ENCODE measurements around the gene SLC13A5.

Gene SLC13A5

GRCh38 chr17:6670999-6671398 is 42.2 kb downstream of the SLC13A5 start:
- Mint-ChIP-seq H3K4me1 (no peaks in the 10 kb centered on the region), H3K9me3 (no peaks in the 10 kb centered on the region), H3K27me3 (ENCODE audit: low read depth) (peaks cover 26% of the 10 kb centered on the region), H3K4me3 (no peak overlapping the region), H3K36me3 (ENCODE audit: low read depth) (no peaks in the 10 kb centered on the region), H3K27ac (no peak overlapping the region)
- TF ChIP-seq CTCF (IDR thresholded peaks at IDR 0.05; ENCODE audit: unreplicated experiment in 3 of 3), result no peak

GRCh38 chr17:6670571-6670970 is 42.6 kb downstream of the SLC13A5 start:
- H3K27ac Mint-ChIP-seq, result no peak overlapping the region
- H3K27me3 Mint-ChIP-seq (ENCODE audit: low read depth), result peaks cover 29% of the 10 kb centered on the region
- H3K36me3 Mint-ChIP-seq (ENCODE audit: low read depth), result no peaks in the 10 kb centered on the region
- no peak overlapping the region for H3K4me3 Mint-ChIP-seq
- no peaks in the 10 kb centered on the region for H3K4me1 Mint-ChIP-seq
- H3K9me3 Mint-ChIP-seq, result no peaks in the 10 kb centered on the region
- no peak for TF ChIP-seq CTCF (IDR thresholded peaks at IDR 0.05; ENCODE audit: unreplicated experiment in 3 of 3)

- H3K36me3 Mint-ChIP-seq (ENCODE audit: low read depth), result no peaks in the 10 kb centered on the region
- no peak overlapping the region for H3K4me3 Mint-ChIP-seq
- H3K27ac Mint-ChIP-seq, result no peak overlapping the region
- H3K27me3 Mint-ChIP-seq (ENCODE audit: low read depth), result peaks cover 29% of the 10 kb centered on the region
- H3K4me1 Mint-ChIP-seq, result no peaks in the 10 kb centered on the region
- no peaks in the 10 kb centered on the region for H3K9me3 Mint-ChIP-seq
- no peak for TF ChIP-seq CTCF (IDR thresholded peaks at IDR 0.05; ENCODE audit: unreplicated experiment in 3 of 3)
Observed at GRCh38 chr17:6669479-6670212, 43.5 kb downstream of the SLC13A5 start.

- H3K4me1 Mint-ChIP-seq, result no peaks in the 10 kb centered on the region
- peaks cover 29% of the 10 kb centered on the region for H3K27me3 Mint-ChIP-seq (ENCODE audit: low read depth)
- H3K27ac Mint-ChIP-seq, result no peak overlapping the region
- no peak overlapping the region for H3K4me3 Mint-ChIP-seq
- no peak for TF ChIP-seq CTCF (IDR thresholded peaks at IDR 0.05; ENCODE audit: unreplicated experiment in 3 of 3)
- no peaks in the 10 kb centered on the region for H3K36me3 Mint-ChIP-seq (ENCODE audit: low read depth)
- no peaks in the 10 kb centered on the region for H3K9me3 Mint-ChIP-seq
Observed at GRCh38 chr17:6668727-6669425, 44.3 kb downstream of the SLC13A5 start.

- Mint-ChIP-seq H3K36me3 (ENCODE audit: low read depth) (no peaks in the 10 kb centered on the region), H3K9me3 (no peaks in the 10 kb centered on the region), H3K4me3 (no peak overlapping the region), H3K27ac (no peak overlapping the region), H3K4me1 (no peaks in the 10 kb centered on the region), H3K27me3 (ENCODE audit: low read depth) (peaks cover 29% of the 10 kb centered on the region)
- no peak for TF ChIP-seq CTCF (IDR thresholded peaks at IDR 0.05; ENCODE audit: unreplicated experiment in 3 of 3)
Observed at GRCh38 chr17:6668219-6668618, 45.0 kb downstream of the SLC13A5 start.

- no peaks in the 10 kb centered on the region for H3K9me3 Mint-ChIP-seq
- H3K27me3 Mint-ChIP-seq (ENCODE audit: low read depth), result peaks cover 30% of the 10 kb centered on the region
- TF ChIP-seq CTCF (IDR thresholded peaks at IDR 0.05; ENCODE audit: unreplicated experiment in 3 of 3), result no peak
- no peaks in the 10 kb centered on the region for H3K36me3 Mint-ChIP-seq (ENCODE audit: low read depth)
- H3K4me3 Mint-ChIP-seq, result no peak overlapping the region
- no peak overlapping the region for H3K27ac Mint-ChIP-seq
- H3K4me1 Mint-ChIP-seq, result no peaks in the 10 kb centered on the region
Observed at GRCh38 chr17:6667516-6667915, 45.7 kb downstream of the SLC13A5 start.

All from nephron (organoid).